ENCODE measurements around the gene PTK6. TPM values are rescaled to one million over a fixed set of nuclear protein-coding genes. Genes with fewer than 3 reads are reported as not detected.
"Not testable (repeated sequence)": the region's sequence is repeated elsewhere in the genome, so short reads cannot be mapped to it uniquely, and the experiment has no call there.

PTK6 gene
- total and polyA plus RNA-seq, 2 experiments from 2014 or later, result 0.27 to 1.1 TPM

DNA sequence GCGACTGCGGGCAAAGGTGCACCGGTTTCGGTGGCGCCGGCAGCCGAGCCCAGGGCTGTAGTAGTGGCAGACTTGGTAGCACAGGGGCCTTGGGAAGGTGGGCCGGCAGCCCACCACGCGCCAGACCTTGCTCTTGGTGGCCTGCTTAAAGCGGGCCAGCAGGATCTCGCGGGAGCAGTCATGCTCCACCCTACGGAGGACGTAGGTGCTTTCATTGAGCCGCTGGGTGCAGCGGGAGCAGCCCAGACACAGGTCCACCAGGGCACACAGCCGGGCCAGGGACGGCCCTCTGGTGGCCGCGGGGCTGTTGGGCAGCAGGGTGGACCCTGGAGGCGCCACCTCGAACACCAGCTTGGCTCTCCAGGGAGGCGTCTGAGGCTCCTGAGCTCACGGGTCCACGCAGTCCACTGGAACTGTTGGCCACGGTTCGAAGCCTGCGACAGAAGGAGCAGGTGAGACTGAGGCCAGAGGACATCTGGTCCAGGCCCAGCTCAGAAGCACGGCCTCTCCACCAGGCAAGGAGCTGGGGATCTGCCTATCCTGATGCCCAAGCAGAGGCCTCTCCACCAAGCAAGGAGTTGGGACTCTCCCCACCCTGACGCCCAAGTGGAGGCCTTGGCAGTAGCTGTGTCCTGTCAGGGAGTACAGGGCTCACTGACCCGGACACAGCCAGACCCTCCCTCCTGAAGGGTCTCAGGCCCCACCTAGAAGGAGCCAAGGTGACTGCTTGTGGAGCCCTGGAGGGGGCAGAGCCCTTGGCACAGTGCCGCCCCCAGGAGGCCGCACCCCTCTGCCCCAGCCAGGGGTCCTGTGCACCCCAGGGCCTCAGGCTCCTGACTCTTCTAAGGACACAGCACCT lies 35.8 kb upstream of the PTK6 start:
- Histone ChIP-seq H3K27me3 (no peaks in the 10 kb centered on the region), H3K36me3 (replicated peaks; ENCODE audit: insufficient read depth, low read depth) (no peaks in the 10 kb centered on the region), H3K9me2 (replicated peaks; ENCODE audit: insufficient read depth) (no peaks in the 10 kb centered on the region), H3K27ac (no peak overlapping the region), H3K4me2 (peak overlapping the region; percentile 94), H3K4me1 (ENCODE audit: insufficient read depth) (peaks cover 14% of the 10 kb centered on the region), H3K4me3 (peak overlapping the region; percentile 85), H3K9me3 (ENCODE audit: low read depth) (no peaks in the 10 kb centered on the region), H3K79me2 (peaks cover 6% of the 10 kb centered on the region), H4K20me1 (ENCODE audit: insufficient read depth, poor library complexity, severe bottlenecking) (no peaks in the 10 kb centered on the region), H2AFZ (peak overlapping the region; percentile 58)
- TF ChIP-seq, protein P1, sequence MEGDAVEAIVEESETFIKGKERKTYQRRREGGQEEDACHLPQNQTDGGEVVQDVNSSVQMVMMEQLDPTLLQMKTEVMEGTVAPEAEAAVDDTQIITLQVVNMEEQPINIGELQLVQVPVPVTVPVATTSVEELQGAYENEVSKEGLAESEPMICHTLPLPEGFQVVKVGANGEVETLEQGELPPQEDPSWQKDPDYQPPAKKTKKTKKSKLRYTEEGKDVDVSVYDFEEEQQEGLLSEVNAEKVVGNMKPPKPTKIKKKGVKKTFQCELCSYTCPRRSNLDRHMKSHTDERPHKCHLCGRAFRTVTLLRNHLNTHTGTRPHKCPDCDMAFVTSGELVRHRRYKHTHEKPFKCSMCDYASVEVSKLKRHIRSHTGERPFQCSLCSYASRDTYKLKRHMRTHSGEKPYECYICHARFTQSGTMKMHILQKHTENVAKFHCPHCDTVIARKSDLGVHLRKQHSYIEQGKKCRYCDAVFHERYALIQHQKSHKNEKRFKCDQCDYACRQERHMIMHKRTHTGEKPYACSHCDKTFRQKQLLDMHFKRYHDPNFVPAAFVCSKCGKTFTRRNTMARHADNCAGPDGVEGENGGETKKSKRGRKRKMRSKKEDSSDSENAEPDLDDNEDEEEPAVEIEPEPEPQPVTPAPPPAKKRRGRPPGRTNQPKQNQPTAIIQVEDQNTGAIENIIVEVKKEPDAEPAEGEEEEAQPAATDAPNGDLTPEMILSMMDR (IDR thresholded peaks at IDR 0.05; ENCODE audit: poor library complexity), result peak; percentile 4
- TF ChIP-seq EZH2phosphoT487 (IDR thresholded peaks at IDR 0.05; ENCODE audit: low read depth, severe bottlenecking, unreplicated experiment), result no peak
- 92% methylated on average over 32 of the region's 34 CpGs for WGBS (ENCODE audit: low lambda C conversion rate, missing lambda C conversion rate)
- DNase-seq (ENCODE audit: low spot score), result no peak

DNA sequence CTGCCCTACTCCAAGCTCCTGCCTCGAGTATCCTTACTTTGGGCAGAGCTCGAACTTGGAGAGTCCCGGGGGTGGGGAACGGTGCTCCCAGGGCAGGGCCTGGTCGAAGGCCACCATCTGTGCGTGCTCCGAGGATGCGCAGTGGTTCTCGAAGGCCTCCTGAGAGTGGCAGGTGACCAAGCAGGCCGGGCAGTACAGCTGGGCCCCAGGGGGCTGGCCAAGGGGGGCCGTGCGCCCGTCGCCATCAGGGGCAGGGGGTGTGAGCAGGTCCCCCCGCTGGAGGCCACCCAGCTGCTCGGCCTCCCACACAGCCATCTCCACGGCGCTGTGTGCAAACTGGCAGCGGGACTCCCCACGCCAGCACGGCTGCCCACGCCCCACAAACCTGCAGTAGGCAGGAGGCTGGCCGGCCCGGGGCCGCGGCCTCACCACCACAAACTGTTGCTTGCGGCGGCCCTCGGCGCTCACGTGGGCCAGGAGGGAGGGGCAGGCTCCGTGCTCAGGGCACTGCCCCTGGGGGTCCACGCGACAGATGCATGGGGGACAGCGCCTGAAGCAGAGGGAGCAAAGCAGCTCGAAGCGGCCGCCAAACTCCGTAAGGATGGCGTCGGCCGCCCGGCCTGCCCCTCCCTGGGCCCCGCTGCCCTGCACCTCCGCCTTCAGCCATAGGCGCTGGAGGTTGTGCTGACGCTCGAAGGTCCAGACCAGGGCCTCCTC lies 35.1 kb upstream of the PTK6 start:
- H3K4me1 ChIP-seq (ENCODE audit: insufficient read depth), result peaks cover 14% of the 10 kb centered on the region
- H3K27ac ChIP-seq, result no peak overlapping the region
- H2AFZ ChIP-seq, result no peak overlapping the region
- DNase-seq (ENCODE audit: low spot score), result no peak
- H3K27me3 ChIP-seq, result no peaks in the 10 kb centered on the region
- H3K36me3 ChIP-seq (replicated peaks; ENCODE audit: insufficient read depth, low read depth), result no peaks in the 10 kb centered on the region
- 97% methylated on average over 39 of the region's 48 CpGs for WGBS (ENCODE audit: low lambda C conversion rate, missing lambda C conversion rate)
- H3K9me3 ChIP-seq (ENCODE audit: low read depth), result no peaks in the 10 kb centered on the region
- H3K9me2 ChIP-seq (replicated peaks; ENCODE audit: insufficient read depth), result no peaks in the 10 kb centered on the region
- no peak for TF ChIP-seq EZH2phosphoT487 (IDR thresholded peaks at IDR 0.05; ENCODE audit: low read depth, severe bottlenecking, unreplicated experiment)
- TF ChIP-seq, protein P1 (IDR thresholded peaks at IDR 0.05; ENCODE audit: poor library complexity), result no peak
- no peak for TF ChIP-seq EZH2 (IDR thresholded peaks at IDR 0.05; ENCODE audit: borderline replicate concordance)
- H3K4me2 ChIP-seq, result no peak overlapping the region
- no peak overlapping the region for H3K4me3 ChIP-seq
- peaks cover 6% of the 10 kb centered on the region for H3K79me2 ChIP-seq
- H4K20me1 ChIP-seq (ENCODE audit: insufficient read depth, poor library complexity, severe bottlenecking), result no peaks in the 10 kb centered on the region

DNA sequence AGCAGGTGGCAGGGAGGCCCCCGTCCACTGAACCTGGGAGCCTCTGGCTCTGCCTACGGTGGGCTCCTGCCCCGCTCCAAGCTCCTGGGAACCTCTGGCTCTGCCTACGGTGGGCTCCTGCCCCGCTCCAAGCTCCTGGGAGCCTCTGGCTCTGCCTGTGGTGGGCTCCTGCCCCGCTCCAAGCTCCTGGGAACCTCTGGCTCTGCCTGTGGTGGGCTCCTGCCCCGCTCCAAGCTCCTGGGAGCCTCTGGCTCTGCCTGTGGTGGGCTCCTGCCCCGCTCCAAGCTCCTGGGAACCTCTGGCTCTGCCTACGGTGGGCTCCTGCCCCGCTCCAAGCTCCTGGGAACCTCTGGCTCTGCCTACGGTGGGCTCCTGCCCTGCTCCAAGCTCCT lies 33.9 kb upstream of the PTK6 start:
- H3K27me3 ChIP-seq; DNase-seq (ENCODE audit: low spot score); H3K9me2 ChIP-seq (replicated peaks; ENCODE audit: insufficient read depth); H2AFZ ChIP-seq; H3K27ac ChIP-seq; H3K4me3 ChIP-seq; H3K79me2 ChIP-seq; H3K36me3 ChIP-seq (replicated peaks; ENCODE audit: insufficient read depth, low read depth); H3K9me3 ChIP-seq (ENCODE audit: low read depth); H4K20me1 ChIP-seq (ENCODE audit: insufficient read depth, poor library complexity, severe bottlenecking); H3K4me2 ChIP-seq: not testable (repeated sequence)
- peaks cover 14% of the 10 kb centered on the region for H3K4me1 ChIP-seq (ENCODE audit: insufficient read depth)
- WGBS (ENCODE audit: low lambda C conversion rate, missing lambda C conversion rate), result 67% methylated on average over 8 of the region's 11 CpGs

Data from hepatocyte (in vitro differentiated cells).